HEK293 (cell line): ENCODE data around the gene CASP14.

Experiments used
- ZNF350 ChIP-seq: fragments of 450-650 bp; formaldehyde crosslinking; IDR thresholded peaks from 2 replicates; pipeline ENCODE4 v1.5.0; 2017; ENCODE audit warnings: missing biosample characterization, mild to moderate bottlenecking, missing genetic modification characterization
- ZNF423 ChIP-seq: fragments of 450-650 bp; formaldehyde crosslinking; IDR thresholded peaks from 2 replicates; pipeline ENCODE4 v1.5.1; 2016; ENCODE audit warnings: missing biosample characterization, missing genetic modification characterization
- ZNF768 ChIP-seq: fragments of 450-650 bp; formaldehyde crosslinking; IDR thresholded peaks from 2 replicates; pipeline ENCODE4 v1.5.1; 2018; ENCODE audit warnings: missing biosample characterization, mild to moderate bottlenecking, missing genetic modification characterization
- TF ChIP-seq, protein P1 (sequence below): fragments of 450-650 bp; formaldehyde crosslinking; IDR thresholded peaks from 2 replicates; pipeline ENCODE4 v1.5.1; 2016; ENCODE audit warnings: missing biosample characterization, missing genetic modification characterization

DNA sequence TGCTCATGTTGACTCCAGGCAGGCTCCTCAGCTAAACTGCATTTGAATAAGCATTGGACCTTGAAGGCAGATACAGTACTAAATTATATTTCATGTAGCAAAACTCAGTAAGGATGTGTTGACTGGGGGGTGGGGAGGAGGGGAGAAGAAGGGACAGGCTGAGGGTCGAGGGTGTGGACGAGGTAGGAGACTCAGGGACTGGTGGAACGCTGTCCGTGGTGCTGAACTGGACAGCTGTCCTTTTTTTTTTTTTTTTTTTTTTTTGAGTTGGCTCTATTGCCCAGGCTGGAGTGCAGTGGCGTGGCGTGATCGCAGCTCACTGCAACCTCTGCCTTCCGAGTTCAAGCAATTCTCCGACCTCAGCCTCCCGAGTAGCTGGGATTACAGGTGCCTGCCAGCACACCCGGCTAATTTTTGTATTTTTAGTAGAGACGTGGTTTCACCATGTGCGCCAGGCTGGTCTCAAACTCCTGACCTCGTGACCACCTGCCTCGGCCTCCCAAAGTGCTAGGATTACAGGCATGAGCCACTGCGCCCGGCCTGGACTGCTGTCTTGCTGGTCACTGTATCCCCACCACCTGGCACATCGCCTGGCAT, 33.2 kb upstream of the CASP14 start:
- TF ChIP-seq, protein P1, sequence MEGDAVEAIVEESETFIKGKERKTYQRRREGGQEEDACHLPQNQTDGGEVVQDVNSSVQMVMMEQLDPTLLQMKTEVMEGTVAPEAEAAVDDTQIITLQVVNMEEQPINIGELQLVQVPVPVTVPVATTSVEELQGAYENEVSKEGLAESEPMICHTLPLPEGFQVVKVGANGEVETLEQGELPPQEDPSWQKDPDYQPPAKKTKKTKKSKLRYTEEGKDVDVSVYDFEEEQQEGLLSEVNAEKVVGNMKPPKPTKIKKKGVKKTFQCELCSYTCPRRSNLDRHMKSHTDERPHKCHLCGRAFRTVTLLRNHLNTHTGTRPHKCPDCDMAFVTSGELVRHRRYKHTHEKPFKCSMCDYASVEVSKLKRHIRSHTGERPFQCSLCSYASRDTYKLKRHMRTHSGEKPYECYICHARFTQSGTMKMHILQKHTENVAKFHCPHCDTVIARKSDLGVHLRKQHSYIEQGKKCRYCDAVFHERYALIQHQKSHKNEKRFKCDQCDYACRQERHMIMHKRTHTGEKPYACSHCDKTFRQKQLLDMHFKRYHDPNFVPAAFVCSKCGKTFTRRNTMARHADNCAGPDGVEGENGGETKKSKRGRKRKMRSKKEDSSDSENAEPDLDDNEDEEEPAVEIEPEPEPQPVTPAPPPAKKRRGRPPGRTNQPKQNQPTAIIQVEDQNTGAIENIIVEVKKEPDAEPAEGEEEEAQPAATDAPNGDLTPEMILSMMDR: no peak
- no peak for TF ChIP-seq ZNF423 (tag by site-specific recombination)
- no peak for TF ChIP-seq ZNF768 (tag by site-specific recombination)
- no peak for TF ChIP-seq ZNF350
